Measurements from ENCODE around the gene MRPL47. TPM values are rescaled to one million over a fixed set of nuclear protein-coding genes. Genes with fewer than 3 reads are reported as not detected.

Gene MRPL47
- polyA plus RNA-seq, 1 of the 3 experiments (the other 2 are of a cell fraction) = 37.8 TPM

GRCh38 chr3:179603321-179603720 is 1.1 kb downstream of the MRPL47 start (continued):
- no peak for TF ChIP-seq TAF1 (IDR thresholded peaks at IDR 0.05; ENCODE audit: borderline replicate concordance, low read depth, low read length)

DNA sequence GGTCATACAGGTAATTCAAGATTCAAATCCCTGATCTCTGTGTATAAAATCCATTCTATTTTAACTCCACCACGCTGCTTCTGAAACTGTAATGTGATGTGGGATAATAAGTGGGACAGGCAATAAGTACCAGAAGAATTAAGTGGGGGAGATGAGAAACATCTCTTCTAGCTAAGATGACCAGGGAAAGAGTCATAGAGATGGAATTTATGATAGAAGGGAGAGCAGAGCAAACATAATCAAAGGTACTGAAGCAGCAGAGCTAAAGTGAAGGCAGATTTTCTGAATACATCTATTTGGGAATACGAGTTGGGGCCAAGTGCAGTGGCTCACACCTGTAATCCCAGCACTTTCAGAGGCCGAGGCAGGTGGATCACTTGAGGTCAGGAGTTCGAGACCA is 4.9 kb downstream of the MRPL47 start:
- peaks cover 62 to 78% of the 10 kb centered on the region in 2 experiments for H3K36me3 ChIP-seq (replicated peaks in 1 of 2; ENCODE audit: control insufficient read depth in 1 of 2, insufficient read depth in 2 of 2, low read length in 1 of 2)
- WGBS (ENCODE audit: low lambda C conversion rate) = 76% methylated on average over 4 of the region's 4 CpGs
- no peak overlapping the region for H3K4me2 ChIP-seq
- H3K9ac ChIP-seq = no peak overlapping the region
- 0 out of 4 replicates have a peak overlapping the region, but pooled peaks of 1 of the 2 experiments have one; percentile 25 for H3K27ac ChIP-seq (ENCODE audit: low read depth in 2 of 2, low read length in 1 of 2)
- no peak overlapping the region for H3K4me3 ChIP-seq (ENCODE audit: low read depth in 2 of 2, low read length in 1 of 2)
- no peaks in the 10 kb centered on the region; the same call in 1 of the 2 replicates for H4K20me1 ChIP-seq (ENCODE audit: insufficient read depth)
- no peaks in the 10 kb centered on the region for H3K27me3 ChIP-seq (ENCODE audit: insufficient read depth)
- no peak overlapping the region for H2AFZ ChIP-seq (ENCODE audit: low read depth)
- ChIA-PET CTCF (no interaction called here), POLR2A (no interaction called here)
- peaks cover 9% of the 10 kb centered on the region for H3F3A ChIP-seq (replicated peaks; ENCODE audit: insufficient read depth)
- no peaks in the 10 kb centered on the region for H3K9me2 ChIP-seq
- no peaks in the 10 kb centered on the region for H3K9me3 ChIP-seq
- TF ChIP-seq SMC3 (IDR thresholded peaks at IDR 0.05; ENCODE audit: low read depth, low read length) (no peak), MAX (IDR thresholded peaks at IDR 0.05; ENCODE audit: low read depth) (no peak), JUND (IDR thresholded peaks at IDR 0.05) (peak; percentile 46; the same call in 1 of the 2 replicates), SIN3A (IDR thresholded peaks at IDR 0.05; ENCODE audit: borderline replicate concordance, low read depth, low read length) (no peak), USF2 (IDR thresholded peaks at IDR 0.05; ENCODE audit: borderline replicate concordance, low read depth, low read length) (no peak), TCF12 (IDR thresholded peaks at IDR 0.05) (peak; percentile 18; the same call in 1 of the 2 replicates), REST (IDR thresholded peaks at IDR 0.05; ENCODE audit: low read depth, low read length) (no peak), FOSL2 (IDR thresholded peaks at IDR 0.05; ENCODE audit: borderline replicate concordance, low read depth) (0 out of 2 replicates have a peak, but pooled peaks have one; percentile 38), EP300 (IDR thresholded peaks at IDR 0.05; ENCODE audit: borderline replicate concordance in 1 of 2, low read depth in 1 of 2, low read length in 1 of 2) (no peak; a peak in 1 of 4 replicates), CHD2 (IDR thresholded peaks at IDR 0.05; ENCODE audit: low read length, partially characterized antibody) (no peak)
- peaks cover 69% of the 10 kb centered on the region for H3K79me2 ChIP-seq (ENCODE audit: insufficient read depth)
- DNase-seq = no peak
- H3K4me1 ChIP-seq (ENCODE audit: control insufficient read depth in 1 of 2, insufficient read depth in 2 of 2, low read depth in 1 of 2, low read length in 1 of 2) = peaks cover 4 to 12% of the 10 kb centered on the region in 2 experiments; a peak in 2 of 4 replicates

Data from SK-N-SH (cell line).